ENCODE data around the gene PHLPP2. TPM values are rescaled to one million over a fixed set of nuclear protein-coding genes. Genes with fewer than 3 reads are reported as not detected.

The PHLPP2 gene
- total RNA-seq, 1 donor from 2014 or later = 13.0 TPM

DNA sequence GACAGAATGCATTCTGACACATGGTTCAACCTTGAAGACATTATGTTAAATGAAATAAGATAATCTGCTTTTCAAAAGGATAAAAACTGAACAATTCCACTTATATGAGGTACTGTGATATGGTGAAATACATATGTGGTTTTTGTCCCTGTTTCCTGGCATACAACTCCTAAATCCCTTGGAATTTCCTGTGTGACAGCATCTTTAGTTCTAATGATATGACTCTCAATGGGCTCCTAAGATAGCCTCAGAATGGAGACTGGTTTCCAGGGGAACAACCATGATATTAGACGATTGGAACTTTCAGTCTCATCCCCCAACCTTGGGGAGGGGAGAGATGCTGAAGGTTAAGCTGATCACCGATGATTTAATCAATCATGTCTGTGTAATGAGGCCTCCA lies 37.7 kb upstream of the PHLPP2 start:
- Mint-ChIP-seq H3K36me3 (ENCODE audit: unreplicated experiment) (peaks cover 43% of the 10 kb centered on the region), H3K27me3 (ENCODE audit: unreplicated experiment) (no peaks in the 10 kb centered on the region), H3K27ac (ENCODE audit: unreplicated experiment) (no peak overlapping the region), H3K4me1 (ENCODE audit: unreplicated experiment) (peaks cover 6% of the 10 kb centered on the region), H3K4me3 (ENCODE audit: unreplicated experiment) (no peak overlapping the region), H3K9me3 (ENCODE audit: unreplicated experiment) (no peaks in the 10 kb centered on the region)
- DNase-seq (ENCODE audit: extremely low spot score, unreplicated experiment) = no peak
- TF ChIP-seq, protein P1, sequence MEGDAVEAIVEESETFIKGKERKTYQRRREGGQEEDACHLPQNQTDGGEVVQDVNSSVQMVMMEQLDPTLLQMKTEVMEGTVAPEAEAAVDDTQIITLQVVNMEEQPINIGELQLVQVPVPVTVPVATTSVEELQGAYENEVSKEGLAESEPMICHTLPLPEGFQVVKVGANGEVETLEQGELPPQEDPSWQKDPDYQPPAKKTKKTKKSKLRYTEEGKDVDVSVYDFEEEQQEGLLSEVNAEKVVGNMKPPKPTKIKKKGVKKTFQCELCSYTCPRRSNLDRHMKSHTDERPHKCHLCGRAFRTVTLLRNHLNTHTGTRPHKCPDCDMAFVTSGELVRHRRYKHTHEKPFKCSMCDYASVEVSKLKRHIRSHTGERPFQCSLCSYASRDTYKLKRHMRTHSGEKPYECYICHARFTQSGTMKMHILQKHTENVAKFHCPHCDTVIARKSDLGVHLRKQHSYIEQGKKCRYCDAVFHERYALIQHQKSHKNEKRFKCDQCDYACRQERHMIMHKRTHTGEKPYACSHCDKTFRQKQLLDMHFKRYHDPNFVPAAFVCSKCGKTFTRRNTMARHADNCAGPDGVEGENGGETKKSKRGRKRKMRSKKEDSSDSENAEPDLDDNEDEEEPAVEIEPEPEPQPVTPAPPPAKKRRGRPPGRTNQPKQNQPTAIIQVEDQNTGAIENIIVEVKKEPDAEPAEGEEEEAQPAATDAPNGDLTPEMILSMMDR (IDR thresholded peaks at IDR 0.05) = no peak

DNA sequence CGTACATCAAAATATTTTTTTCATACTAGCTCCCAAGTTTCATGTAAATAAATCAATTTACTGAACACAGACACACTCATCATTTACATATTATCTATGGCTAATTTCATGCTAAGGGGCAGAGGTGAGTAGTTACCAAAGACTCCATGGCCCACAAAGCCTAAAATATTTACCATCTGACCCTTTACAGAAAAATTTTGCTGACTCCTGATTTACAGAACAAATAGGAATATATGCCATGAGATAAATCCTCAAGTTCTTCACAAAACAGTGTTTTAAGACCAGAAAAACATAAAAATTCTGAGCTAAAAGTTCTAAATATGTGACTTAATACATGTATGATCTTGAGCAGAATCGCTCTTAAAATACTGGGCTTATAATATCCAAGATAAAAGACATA lies 36.6 kb upstream of the PHLPP2 start:
- no peak for DNase-seq (ENCODE audit: extremely low spot score, unreplicated experiment)
- Mint-ChIP-seq H3K4me1 (ENCODE audit: unreplicated experiment) (no peaks in the 10 kb centered on the region), H3K27me3 (ENCODE audit: unreplicated experiment) (no peaks in the 10 kb centered on the region), H3K27ac (ENCODE audit: unreplicated experiment) (no peak overlapping the region), H3K4me3 (ENCODE audit: unreplicated experiment) (no peak overlapping the region), H3K9me3 (ENCODE audit: unreplicated experiment) (no peaks in the 10 kb centered on the region), H3K36me3 (ENCODE audit: unreplicated experiment) (peaks cover 47% of the 10 kb centered on the region)
- TF ChIP-seq, protein P1 (IDR thresholded peaks at IDR 0.05) = no peak

DNA sequence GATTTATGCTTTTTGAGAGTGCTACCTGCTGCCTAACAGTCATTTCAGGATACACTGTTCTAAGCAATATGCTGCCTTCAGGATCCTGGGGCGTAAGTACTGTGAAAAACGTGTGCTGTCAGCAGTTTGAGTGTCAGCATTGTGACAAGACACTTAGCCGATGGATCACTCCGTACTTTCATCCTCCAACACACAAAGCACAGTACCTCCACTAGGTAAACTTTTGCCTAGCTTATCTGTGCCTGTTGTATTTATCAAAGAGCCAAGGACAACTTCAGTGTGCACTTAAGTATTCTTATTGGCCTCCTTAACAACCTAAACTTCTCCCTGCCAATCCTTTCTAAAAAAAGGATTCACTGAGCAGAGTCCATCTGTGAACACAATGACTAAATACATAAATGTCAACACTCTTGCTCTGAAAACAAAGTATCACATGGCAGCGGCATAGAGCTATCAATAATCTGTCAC lies 33.8 kb upstream of the PHLPP2 start:
- Mint-ChIP-seq H3K4me3 (ENCODE audit: unreplicated experiment) (no peak overlapping the region), H3K36me3 (ENCODE audit: unreplicated experiment) (peaks cover 50% of the 10 kb centered on the region), H3K4me1 (ENCODE audit: unreplicated experiment) (no peaks in the 10 kb centered on the region), H3K27ac (ENCODE audit: unreplicated experiment) (no peak overlapping the region), H3K27me3 (ENCODE audit: unreplicated experiment) (no peaks in the 10 kb centered on the region), H3K9me3 (ENCODE audit: unreplicated experiment) (no peaks in the 10 kb centered on the region)
- TF ChIP-seq, protein P1 (IDR thresholded peaks at IDR 0.05) = no peak
- no peak for DNase-seq (ENCODE audit: extremely low spot score, unreplicated experiment)

DNA sequence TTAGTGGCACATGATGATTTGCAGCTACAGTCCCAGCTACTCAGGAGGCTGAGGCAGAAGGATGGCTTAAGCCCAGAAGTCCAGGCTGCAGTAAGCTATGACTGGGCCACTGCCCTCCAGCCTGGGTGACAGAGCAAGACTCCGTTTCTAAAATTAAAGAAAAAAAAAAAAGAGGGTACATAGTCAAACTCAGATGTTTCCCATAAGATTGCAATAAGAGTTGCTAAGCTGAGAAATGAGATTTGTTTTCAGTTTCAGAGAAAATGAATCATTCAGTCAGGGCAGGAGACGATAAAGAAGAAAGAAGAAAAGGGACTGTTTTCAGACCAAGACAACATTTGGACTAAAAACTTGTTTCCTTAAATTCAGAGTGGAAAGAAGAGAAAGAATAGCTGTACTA lies 30.2 kb upstream of the PHLPP2 start:
- TF ChIP-seq, protein P1 (IDR thresholded peaks at IDR 0.05) = no peak
- H3K27me3 Mint-ChIP-seq (ENCODE audit: unreplicated experiment) = no peaks in the 10 kb centered on the region
- H3K36me3 Mint-ChIP-seq (ENCODE audit: unreplicated experiment) = peaks cover 43% of the 10 kb centered on the region
- H3K9me3 Mint-ChIP-seq (ENCODE audit: unreplicated experiment) = no peaks in the 10 kb centered on the region
- H3K4me3 Mint-ChIP-seq (ENCODE audit: unreplicated experiment) = no peak overlapping the region
- no peak overlapping the region for H3K27ac Mint-ChIP-seq (ENCODE audit: unreplicated experiment)
- peaks cover 7% of the 10 kb centered on the region for H3K4me1 Mint-ChIP-seq (ENCODE audit: unreplicated experiment)
- DNase-seq (ENCODE audit: extremely low spot score, unreplicated experiment) = no peak

DNA sequence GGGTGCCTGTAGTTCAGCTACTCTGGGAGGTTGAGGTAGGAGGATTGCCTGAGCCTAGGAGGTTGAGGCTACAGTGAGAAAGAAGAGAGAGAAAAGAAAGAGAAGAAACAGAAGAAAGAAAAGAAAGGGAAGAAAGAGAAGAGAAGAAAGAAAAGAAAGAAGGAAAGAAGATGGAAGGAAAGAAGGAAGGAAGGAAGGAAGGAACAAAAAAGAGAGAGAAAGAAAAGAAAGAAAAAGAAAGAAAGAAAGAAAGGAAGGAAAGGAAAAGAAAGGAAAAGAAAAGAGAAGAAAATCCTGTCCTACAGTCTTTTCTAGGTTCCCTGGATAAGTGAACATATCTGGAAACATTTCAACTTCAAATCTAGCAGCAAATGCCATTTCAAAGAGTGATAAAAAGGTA lies 29.6 kb upstream of the PHLPP2 start:
- Mint-ChIP-seq H3K27ac (ENCODE audit: unreplicated experiment) (peak overlapping the region; percentile 37), H3K36me3 (ENCODE audit: unreplicated experiment) (peaks cover 45% of the 10 kb centered on the region), H3K9me3 (ENCODE audit: unreplicated experiment) (no peaks in the 10 kb centered on the region), H3K27me3 (ENCODE audit: unreplicated experiment) (no peaks in the 10 kb centered on the region), H3K4me1 (ENCODE audit: unreplicated experiment) (peaks cover 7% of the 10 kb centered on the region), H3K4me3 (ENCODE audit: unreplicated experiment) (no peak overlapping the region)
- TF ChIP-seq, protein P1 (IDR thresholded peaks at IDR 0.05) = no peak
- DNase-seq (ENCODE audit: extremely low spot score, unreplicated experiment) = no peak

All from osteocyte (in vitro differentiated cells).